ENCODE data around the gene AOX1.

AOX1 gene

DNA sequence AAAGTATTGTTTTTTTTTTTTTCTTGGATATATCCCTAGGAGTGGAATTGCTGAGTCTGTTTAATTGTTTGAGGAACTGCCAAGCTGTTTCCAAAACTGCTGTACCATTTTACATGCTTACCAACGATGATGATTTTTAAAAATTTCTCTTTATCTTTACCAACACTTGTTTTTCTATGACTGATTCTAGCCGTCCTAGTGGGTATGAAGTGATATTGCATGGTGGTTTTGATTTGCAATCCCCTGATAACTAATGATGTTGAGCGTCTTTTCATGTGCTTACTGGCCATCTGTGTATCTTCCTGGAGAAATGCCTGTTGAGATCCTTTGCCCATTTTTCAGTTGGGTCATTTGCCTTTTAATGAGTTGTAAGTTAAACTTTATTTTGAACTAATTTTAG, 8.8 kb upstream of the AOX1 start:
- Histone ChIP-seq H3K4me1 (no peaks in the 10 kb centered on the region), H3K27ac (no peak overlapping the region), H3K4me3 (no peak overlapping the region), H3K27me3 (no peaks in the 10 kb centered on the region), H3K36me3 (no peaks in the 10 kb centered on the region), H3K9me3 (no peaks in the 10 kb centered on the region)
- no peak for DNase-seq
- intact Hi-C loops (cut with DNase I; ENCODE audit: low total_unique reads), result no loop called here
- TF ChIP-seq, protein P1, sequence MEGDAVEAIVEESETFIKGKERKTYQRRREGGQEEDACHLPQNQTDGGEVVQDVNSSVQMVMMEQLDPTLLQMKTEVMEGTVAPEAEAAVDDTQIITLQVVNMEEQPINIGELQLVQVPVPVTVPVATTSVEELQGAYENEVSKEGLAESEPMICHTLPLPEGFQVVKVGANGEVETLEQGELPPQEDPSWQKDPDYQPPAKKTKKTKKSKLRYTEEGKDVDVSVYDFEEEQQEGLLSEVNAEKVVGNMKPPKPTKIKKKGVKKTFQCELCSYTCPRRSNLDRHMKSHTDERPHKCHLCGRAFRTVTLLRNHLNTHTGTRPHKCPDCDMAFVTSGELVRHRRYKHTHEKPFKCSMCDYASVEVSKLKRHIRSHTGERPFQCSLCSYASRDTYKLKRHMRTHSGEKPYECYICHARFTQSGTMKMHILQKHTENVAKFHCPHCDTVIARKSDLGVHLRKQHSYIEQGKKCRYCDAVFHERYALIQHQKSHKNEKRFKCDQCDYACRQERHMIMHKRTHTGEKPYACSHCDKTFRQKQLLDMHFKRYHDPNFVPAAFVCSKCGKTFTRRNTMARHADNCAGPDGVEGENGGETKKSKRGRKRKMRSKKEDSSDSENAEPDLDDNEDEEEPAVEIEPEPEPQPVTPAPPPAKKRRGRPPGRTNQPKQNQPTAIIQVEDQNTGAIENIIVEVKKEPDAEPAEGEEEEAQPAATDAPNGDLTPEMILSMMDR (IDR thresholded peaks at IDR 0.05), result no peak

- no peak for DNase-seq
- Histone ChIP-seq H3K4me3 (no peak overlapping the region), H3K36me3 (no peaks in the 10 kb centered on the region), H3K27ac (no peak overlapping the region), H3K27me3 (no peaks in the 10 kb centered on the region), H3K9me3 (no peaks in the 10 kb centered on the region), H3K4me1 (no peaks in the 10 kb centered on the region)
- intact Hi-C loops (cut with DNase I; ENCODE audit: low total_unique reads), result no loop called here
- TF ChIP-seq, protein P1 (IDR thresholded peaks at IDR 0.05), result peak; percentile 28 to 48
Observed at GRCh38 chr2:200578778-200579177, 7.0 kb upstream of the AOX1 start.

- Histone ChIP-seq H3K4me1 (peaks cover 0 to 6% (median 2%) of the 10 kb centered on the region in 4 donors), H3K36me3 (no peaks in the 10 kb centered on the region), H3K27me3 (no peaks in the 10 kb centered on the region), H3K9me3 (no peaks in the 10 kb centered on the region), H3K27ac (no peak overlapping the region), H3K4me3 (no peak overlapping the region)
- intact Hi-C loops (cut with DNase I; ENCODE audit: low total_unique reads), result no loop called here
- TF ChIP-seq, protein P1 (IDR thresholded peaks at IDR 0.05), result no peak
- no peak for DNase-seq
Observed at GRCh38 chr2:200584639-200585038, 1.2 kb upstream of the AOX1 start.

DNA sequence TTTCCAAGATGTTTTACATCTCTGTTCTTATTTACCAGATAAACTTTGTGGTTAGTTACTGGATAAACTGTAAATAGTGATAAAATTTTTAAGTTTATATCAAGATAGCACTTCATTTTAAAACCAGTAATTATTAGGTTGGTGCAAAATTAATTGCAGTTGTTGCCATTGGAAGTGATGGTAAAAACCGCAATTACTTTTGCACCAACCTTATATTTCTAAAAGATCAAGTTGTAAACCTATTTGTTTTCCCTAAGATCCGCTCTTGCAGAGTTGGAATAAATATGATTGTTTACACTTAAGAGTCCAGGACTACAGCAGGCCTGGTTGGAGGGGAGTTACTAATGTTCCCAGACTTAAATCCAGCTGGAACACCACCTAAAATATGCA, 479 bp upstream of the AOX1 start:
- Histone ChIP-seq H3K9me3 (no peaks in the 10 kb centered on the region), H3K27ac (peak overlapping the region; percentile 69 to 73)
- intact Hi-C loops (cut with DNase I; ENCODE audit: low total_unique reads), result no loop called here

DNA sequence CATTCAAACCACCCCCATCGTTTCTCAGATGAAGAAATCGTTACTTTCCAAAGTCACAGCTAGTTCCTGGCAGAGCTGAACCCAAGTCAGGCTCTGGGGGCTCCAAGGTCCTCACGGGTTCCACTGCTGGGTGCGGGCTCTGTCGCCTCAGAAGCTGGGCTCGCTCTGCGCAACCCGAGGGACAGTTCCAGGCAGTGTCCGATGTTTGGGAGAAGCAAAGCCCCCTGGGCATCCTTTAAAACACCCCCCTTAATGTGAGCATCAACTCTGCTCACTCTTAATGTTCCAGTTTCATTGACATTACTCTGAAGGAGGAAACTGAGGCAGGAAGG, 796 bp downstream of the AOX1 start:
- intact Hi-C loops (cut with DNase I; ENCODE audit: low total_unique reads), result no loop called here

More for the DNA sequence above, 479 bp upstream of the AOX1 start:
- DNase-seq, result no peak
- TF ChIP-seq, protein P1 (IDR thresholded peaks at IDR 0.05), result no peak
- H3K4me1 ChIP-seq, result peaks cover 0 to 6% (median 2%) of the 10 kb centered on the region in 4 donors
- no peaks in the 10 kb centered on the region for H3K36me3 ChIP-seq
- no peaks in the 10 kb centered on the region for H3K27me3 ChIP-seq
- peak overlapping the region; percentile 58 to 71 for H3K4me3 ChIP-seq

More for the DNA sequence above, 796 bp downstream of the AOX1 start:
- no peaks in the 10 kb centered on the region for H3K36me3 ChIP-seq
- peak overlapping the region; percentile 69 to 73 for H3K27ac ChIP-seq
- H3K27me3 ChIP-seq, result no peaks in the 10 kb centered on the region
- H3K4me1 ChIP-seq, result peaks cover 0 to 6% (median 2%) of the 10 kb centered on the region in 4 donors
- TF ChIP-seq, protein P1 (IDR thresholded peaks at IDR 0.05), result no peak
- DNase-seq, result no peak
- no peaks in the 10 kb centered on the region for H3K9me3 ChIP-seq
- peak overlapping the region; percentile 58 to 71 for H3K4me3 ChIP-seq
